KOPT-K1 (cell line): ENCODE measurements around the gene AP1S1.
"Not testable (repeated sequence)": the region's sequence is repeated elsewhere in the genome, so short reads cannot be mapped to it uniquely, and the experiment has no call there.

Experiments used
- H3K27ac ChIP-seq: fragments of 200-600 bp; sonication (generic); 2 replicates; pipeline ENCODE4 v1.5.1; 2016; ENCODE audit warnings: antibody characterized with exemption, mild to moderate bottlenecking, low read depth, low read length; ENCODE audit not compliant: poor library complexity, severe bottlenecking
- H3K36me3 ChIP-seq: fragments of 200-600 bp; sonication (generic); 2 replicates; pipeline ENCODE4 v1.5.1; 2017; ENCODE audit warnings: antibody characterized with exemption, mild to moderate bottlenecking, low read length, moderate library complexity; ENCODE audit not compliant: insufficient read depth
- H3K9me3 ChIP-seq: fragments of 200-600 bp; sonication (generic); 2 replicates; pipeline ENCODE4 v1.5.1; 2017; ENCODE audit warnings: antibody characterized with exemption, low read length, mild to moderate bottlenecking; ENCODE audit not compliant: insufficient read depth, poor library complexity, severe bottlenecking

The AP1S1 gene

DNA sequence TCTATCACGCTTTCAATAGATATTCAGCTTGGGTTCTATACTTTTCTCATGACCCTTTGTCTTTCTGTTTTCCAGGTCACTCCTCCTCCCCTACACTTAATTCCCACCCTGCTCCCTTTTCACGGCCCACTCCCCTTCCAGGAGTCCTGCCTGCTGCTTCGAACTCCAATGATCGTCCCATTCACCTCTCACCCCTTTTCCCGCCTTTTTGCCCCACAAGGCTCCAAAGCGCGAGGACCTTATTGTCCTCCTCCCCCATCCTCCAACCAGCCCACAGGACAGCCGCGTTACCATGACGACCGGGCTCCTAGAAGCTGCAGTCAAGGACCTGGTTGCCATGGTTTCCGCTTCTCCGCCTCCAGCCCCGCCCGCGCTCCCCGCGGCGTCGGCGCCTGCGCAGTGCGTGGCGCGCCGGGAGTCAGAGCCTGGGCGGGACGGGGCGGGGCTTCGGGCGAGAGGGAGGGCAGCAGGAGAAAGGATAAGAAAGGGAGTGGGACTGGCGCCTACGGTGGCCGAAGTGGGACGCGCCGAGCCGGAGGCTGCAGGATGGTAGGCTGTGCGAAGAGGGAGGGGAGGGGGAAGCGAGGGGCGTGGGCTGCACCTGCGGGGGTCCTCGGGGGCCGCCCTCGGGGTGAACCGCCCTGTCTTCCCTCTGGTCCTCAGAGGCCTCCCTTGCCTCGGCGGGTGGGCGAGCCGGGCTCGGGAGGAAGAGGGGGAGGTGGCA lies at the start of gene AP1S1:
AP1S1 (plus strand) TSS at position 508 of the 724 bp plus-strand sequence; CDS start at position 547, 39 bp downstream.
- Histone ChIP-seq H3K27ac (peak within 1 kb of the TSS; percentile 57), H3K9me3 (no peaks in the 10 kb centered on the region), H3K36me3 (no peaks in the 10 kb centered on the region)

DNA sequence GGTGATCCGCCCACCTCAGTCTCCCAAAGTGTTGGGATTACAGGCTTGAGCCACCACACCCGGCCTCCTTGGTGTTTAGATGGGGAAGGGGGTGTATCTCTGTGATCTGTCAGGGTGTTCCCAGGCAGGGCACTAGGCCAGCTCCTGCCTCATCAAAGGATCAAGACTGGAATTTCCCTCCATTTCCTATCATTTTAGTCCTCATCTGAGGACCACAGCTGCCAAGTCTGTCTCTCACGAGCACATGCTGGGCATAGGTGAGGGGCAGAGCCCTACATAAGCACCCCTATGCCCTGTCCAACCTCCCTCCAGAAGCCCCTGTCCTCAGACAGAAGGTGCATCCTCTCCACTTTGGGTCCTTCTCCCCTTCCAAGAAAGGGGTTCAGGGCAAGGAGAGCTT lies 49.5 kb upstream of the AP1S1 start:
- Histone ChIP-seq H3K27ac (no peak overlapping the region), H3K36me3 (no peaks in the 10 kb centered on the region), H3K9me3 (no peaks in the 10 kb centered on the region)

DNA sequence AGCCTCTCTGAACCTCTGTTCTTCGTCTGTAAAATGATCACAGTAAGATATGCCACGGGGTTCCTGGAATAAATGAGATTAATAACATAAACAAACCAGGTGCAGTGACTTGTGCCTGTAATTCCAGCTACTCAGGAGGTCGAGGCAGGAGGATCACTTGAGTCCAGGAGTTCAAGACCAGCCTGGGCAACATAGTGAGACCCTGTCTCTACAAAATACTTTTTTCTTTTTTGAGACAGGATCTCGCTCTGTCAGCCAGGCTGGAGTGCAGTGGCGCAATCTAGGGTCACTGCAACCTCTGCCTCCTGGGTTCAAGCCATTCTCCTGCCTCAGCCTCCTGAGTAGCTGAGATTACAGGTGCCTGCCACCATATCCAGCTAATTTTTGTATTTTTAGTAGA lies 49.0 kb upstream of the AP1S1 start:
- not testable (repeated sequence) for H3K9me3 ChIP-seq, H3K27ac ChIP-seq, H3K36me3 ChIP-seq

DNA sequence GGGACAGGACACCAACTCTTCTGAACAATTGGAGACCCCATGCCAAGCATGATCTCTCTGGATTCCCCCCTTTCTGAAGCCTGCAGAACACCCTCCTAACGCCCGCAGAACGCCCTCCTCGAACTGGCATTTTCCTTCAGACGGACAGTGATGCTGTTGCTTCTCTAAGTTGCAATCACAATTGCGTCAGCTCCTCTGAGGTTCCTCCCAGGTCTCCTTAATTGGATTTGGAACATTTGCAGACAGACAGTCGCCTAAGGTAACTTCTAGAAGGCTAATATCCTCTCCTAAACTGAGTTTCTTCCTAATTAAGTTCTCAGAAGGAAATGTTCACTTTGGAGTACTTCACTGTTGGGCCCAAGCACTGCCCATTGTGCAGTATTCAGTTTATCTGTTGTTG lies 47.9 kb upstream of the AP1S1 start:
- H3K27ac ChIP-seq, result no peak overlapping the region
- H3K36me3 ChIP-seq, result no peaks in the 10 kb centered on the region
- H3K9me3 ChIP-seq, result no peaks in the 10 kb centered on the region

DNA sequence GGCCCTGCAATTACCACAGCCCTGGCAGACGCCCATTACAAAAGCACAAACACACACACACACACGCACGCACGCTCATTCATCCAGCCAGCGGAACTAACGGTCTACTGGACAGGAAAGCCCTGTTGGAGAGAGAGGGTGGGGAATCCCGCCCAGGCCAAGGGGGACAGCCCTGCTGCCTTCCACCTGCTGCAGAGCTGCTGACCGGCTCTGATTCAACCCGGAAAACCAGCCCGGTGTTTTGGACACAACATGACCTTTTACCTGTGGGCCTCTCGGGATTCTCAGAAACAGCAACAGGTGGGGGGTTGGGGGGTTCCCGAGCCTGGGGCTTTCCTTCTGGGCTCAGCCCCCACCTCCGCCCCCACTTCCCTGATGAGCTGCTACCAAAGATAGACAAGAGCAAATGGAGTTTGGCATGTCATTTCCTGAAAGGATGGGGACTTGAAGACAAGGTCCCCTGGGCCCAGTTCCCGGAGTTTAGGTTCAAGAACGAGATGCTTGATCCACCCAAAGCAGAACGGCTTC lies 45.9 kb upstream of the AP1S1 start:
- no peaks in the 10 kb centered on the region for H3K36me3 ChIP-seq
- no peak overlapping the region for H3K27ac ChIP-seq
- no peaks in the 10 kb centered on the region for H3K9me3 ChIP-seq

DNA sequence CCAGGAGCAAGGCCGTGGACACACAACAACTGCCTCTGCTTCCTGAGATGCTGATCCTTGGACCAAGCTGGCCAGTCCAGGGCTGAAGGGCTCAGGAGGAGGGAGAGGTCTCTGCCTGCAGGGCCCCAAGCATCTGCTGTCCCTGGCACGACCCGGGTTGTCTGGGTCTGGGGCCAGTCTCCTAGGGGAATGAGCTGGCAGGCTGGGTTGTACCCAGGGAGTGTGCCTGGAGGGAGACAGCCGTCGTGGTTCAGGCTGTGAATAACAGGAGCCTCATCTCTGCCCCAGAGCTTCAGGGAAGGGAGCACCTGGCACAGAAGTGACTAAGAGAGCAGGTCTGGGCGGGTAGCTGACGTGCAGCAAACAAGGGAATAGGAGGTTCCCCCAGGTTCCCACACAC lies 45.3 kb upstream of the AP1S1 start:
- Histone ChIP-seq H3K9me3 (no peaks in the 10 kb centered on the region), H3K27ac (no peak overlapping the region), H3K36me3 (no peaks in the 10 kb centered on the region)

DNA sequence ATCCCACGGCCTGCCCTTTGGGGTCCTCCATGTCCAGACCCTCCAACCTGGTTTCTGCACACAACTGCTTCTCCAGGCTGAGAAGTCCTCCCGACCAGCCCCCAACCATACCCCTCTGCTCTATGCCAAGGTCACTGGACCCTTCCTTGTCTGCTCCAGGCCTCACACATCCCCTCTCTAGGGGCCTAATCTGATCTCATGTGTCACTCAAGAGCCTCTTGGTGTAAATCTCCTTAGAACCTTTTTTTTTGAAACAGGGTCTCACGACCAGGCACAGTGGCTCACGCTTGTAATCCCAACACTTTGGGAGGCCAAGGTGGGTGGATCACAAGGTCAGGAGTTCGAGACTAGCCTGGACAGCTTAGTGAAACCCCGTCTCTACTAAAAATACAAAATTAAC lies 44.9 kb upstream of the AP1S1 start:
- Histone ChIP-seq H3K9me3 (no peaks in the 10 kb centered on the region), H3K27ac (no peak overlapping the region), H3K36me3 (no peaks in the 10 kb centered on the region)

DNA sequence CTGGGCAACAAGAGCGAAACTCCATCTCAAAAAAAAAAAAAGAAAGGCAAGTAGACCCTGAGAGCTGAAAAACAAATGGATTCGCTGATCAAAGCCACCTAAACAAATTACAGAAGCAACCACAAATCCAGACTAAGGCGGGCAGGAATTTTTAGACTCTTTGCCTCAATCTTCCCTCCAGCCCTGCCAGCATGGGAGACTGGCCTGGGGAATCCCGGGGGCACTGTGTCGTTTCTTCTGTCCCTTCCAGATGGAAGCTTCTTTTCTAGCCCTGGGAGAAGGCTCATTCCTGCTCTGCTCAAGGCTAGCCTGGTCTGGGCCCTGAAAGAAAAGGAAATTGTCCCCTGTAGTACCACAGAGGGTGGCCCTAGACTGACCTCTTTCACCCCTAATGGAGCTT lies 43.0 kb upstream of the AP1S1 start:
- Histone ChIP-seq H3K36me3 (no peaks in the 10 kb centered on the region), H3K27ac (no peak overlapping the region), H3K9me3 (no peaks in the 10 kb centered on the region)

DNA sequence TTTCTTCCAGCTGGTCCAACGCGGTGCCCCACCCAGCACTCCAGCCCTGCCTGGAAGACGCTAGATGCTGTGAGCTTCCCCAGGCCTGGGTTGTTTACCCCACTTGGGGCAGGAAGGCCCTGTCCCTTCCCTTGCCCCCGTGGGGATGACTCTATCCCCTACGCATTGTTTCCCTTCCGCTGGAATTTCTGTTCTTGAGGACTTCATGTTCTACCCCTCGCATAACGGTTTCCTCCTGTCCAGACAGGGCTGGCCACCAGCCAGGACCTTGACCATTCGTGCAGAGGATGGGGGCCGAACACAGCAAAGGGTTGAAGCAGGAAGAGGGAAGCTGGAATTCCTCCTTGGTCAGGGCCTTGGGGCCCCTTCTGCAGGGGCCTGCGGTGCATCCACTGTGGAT lies 42.0 kb upstream of the AP1S1 start:
- Histone ChIP-seq H3K36me3 (no peaks in the 10 kb centered on the region), H3K27ac (no peak overlapping the region), H3K9me3 (no peaks in the 10 kb centered on the region)

DNA sequence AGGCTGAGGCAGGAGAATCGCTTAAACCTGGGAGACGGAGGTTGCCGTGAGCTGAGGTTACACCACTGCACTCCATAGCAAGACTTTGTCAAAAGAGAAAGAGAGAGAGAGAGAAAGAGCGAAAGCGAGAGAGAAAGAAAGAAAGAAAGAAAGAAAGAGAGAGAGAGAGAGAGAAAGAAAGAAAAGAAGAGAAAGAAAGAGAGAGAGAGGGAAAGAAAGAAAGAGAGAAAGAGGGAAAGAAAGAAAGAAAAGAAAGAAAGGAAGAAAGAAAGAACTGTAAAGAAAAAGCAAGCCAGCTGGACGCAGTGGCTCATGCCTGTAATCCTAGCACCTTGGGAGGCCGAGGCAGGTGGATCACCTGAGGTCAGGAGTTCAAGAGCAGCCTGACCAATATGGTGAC lies 41.1 kb upstream of the AP1S1 start:
- H3K27ac ChIP-seq, H3K36me3 ChIP-seq, H3K9me3 ChIP-seq: not testable (repeated sequence)

DNA sequence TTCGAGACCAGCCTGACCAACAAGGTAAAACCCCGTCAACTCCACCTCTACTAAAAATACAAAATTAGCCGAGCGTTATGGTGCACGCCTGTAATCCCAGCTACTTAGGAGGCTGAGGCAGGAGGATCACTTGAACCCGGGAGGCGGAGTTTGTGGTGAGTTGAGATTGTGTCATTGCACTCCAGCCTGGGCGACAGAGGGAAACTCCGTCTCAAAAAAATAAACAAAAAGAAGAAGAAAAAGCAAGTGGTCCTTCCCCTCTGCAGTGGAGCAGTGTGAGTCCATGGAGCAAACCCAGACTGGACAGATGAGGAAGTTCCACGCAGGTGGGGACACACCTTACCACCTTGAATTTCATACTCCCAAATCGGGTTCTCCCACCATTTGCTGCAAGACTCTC lies 40.4 kb upstream of the AP1S1 start:
- Histone ChIP-seq H3K36me3 (no peaks in the 10 kb centered on the region), H3K27ac (no peak overlapping the region), H3K9me3 (no peaks in the 10 kb centered on the region)

DNA sequence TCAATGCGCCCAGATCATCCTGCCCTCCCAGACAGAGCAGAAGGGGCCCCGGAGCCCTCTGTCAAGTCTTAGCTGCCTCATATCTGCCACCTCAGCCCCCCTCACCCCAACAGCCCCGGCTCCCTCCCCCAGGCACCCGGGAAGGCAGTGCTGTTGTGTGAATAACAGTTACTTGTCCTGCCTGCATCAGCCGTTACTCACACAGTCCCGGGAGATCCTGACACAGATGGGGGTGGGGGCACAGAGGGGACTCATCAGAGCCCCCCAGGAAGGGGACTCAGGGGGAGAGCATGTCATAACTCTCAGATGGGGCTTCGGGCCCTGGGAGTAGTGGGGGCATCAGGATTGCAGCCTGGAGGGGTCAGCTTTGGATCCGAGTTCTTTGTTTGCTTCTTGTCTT lies 39.8 kb upstream of the AP1S1 start:
- Histone ChIP-seq H3K9me3 (no peaks in the 10 kb centered on the region), H3K27ac (no peak overlapping the region), H3K36me3 (no peaks in the 10 kb centered on the region)

DNA sequence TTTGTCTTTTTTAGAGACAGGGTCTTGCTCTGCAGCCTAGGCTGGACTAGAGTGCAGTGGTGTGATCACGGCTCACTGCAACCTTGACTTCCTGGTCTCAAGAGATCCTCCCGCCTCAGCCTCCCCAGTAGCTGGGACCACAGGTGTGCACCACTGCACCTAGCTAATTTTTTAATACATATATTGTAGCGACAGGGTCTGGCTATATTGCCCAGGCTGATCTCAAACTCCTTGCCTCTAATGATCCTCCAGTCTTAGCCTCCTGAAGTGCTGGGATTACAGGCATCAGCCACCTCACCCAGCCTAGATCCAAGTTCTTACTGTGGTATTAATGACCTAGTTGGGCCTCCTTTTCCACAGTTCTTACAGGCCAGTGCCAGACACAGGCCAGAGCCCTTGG lies 39.1 kb upstream of the AP1S1 start:
- H3K27ac ChIP-seq, result no peak overlapping the region
- H3K9me3 ChIP-seq, result no peaks in the 10 kb centered on the region
- H3K36me3 ChIP-seq, result no peaks in the 10 kb centered on the region

DNA sequence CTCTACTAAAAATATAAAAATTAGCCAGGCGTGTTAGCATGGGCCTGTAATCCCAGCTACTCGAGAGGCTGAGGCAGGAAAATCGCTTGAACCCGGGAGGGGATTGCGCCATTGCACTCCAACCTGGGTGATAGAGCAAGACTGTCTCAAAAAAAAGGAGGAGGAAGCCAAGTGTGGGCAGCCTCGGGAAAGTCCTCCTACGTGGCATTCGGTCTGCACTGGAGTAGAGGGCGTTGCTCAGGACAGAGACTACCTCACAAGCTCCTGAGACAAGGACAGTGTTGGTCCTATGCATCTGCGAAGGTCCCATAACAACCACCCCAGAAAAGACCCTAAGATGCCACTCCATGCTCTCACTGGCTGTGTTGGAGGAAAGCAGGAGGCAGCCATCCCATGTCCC lies 37.4 kb upstream of the AP1S1 start:
- Histone ChIP-seq H3K27ac (no peak overlapping the region), H3K9me3 (no peaks in the 10 kb centered on the region), H3K36me3 (no peaks in the 10 kb centered on the region)

DNA sequence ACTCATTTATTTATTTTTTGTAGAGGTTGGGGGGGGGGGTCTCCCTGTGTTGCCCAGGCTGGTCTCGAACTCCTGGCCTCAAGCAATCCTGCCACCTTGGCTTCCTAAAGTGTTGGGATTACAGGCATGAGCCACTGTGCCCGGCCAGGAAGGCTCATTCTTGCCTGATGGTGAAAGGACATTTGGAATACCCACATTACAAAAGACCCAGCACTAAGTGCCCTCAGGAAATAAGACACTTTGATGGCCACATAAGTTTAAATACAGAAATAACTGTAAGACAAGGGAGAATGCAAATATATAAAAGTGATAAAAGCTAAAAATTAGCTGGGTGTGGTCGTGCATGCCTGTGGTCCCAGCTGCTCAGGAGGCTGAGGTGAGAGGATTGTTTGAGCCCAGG lies 35.4 kb upstream of the AP1S1 start:
- Histone ChIP-seq H3K9me3 (no peaks in the 10 kb centered on the region), H3K27ac (no peak overlapping the region), H3K36me3 (no peaks in the 10 kb centered on the region)

DNA sequence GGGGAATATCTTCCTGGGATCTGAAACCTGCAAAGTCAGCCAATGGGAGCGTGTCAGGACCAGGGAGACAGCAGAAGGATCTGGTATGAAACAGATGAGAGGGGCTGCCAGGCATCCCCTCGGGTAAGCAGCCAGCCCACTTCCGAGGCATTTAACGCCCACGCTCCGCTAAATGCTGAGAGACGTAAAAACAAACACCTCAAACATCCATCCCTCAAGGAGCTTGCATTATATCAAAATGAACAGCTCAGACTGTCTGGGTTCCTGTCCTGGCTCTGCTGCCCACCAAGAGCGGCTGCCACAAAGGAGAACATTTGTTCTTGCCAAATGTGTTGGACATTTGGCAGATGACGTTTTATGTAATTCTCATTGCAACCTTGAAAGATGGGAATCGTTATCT lies 34.4 kb upstream of the AP1S1 start:
- Histone ChIP-seq H3K27ac (no peak overlapping the region), H3K36me3 (no peaks in the 10 kb centered on the region)

More for the DNA sequence above, 34.4 kb upstream of the AP1S1 start:
- no peaks in the 10 kb centered on the region for H3K9me3 ChIP-seq
